Fibroblast of mammary gland (primary cell): ENCODE data around the gene PTOV1.

Experiments used
- DNase-seq: peaks from one replicate; pipeline ENCODE4 v3.0.0-alpha.2; 2010; ENCODE audit warnings: low read depth
- H3K4me3 ChIP-seq: 2 replicates; pipeline ENCODE4 v1.5.1; 2011; ENCODE audit warnings: low read depth, mild to moderate bottlenecking, low read length, moderate library complexity; ENCODE audit not compliant: control insufficient read depth
- TF ChIP-seq, protein P1 (sequence below): conservative IDR thresholded peaks from 2 replicates; pipeline ENCODE4 v1.5.1; 2011; ENCODE audit warnings: low read depth, low read length, inconsistent platforms; ENCODE audit not compliant: control insufficient read depth, insufficient read depth

The PTOV1 gene

DNA sequence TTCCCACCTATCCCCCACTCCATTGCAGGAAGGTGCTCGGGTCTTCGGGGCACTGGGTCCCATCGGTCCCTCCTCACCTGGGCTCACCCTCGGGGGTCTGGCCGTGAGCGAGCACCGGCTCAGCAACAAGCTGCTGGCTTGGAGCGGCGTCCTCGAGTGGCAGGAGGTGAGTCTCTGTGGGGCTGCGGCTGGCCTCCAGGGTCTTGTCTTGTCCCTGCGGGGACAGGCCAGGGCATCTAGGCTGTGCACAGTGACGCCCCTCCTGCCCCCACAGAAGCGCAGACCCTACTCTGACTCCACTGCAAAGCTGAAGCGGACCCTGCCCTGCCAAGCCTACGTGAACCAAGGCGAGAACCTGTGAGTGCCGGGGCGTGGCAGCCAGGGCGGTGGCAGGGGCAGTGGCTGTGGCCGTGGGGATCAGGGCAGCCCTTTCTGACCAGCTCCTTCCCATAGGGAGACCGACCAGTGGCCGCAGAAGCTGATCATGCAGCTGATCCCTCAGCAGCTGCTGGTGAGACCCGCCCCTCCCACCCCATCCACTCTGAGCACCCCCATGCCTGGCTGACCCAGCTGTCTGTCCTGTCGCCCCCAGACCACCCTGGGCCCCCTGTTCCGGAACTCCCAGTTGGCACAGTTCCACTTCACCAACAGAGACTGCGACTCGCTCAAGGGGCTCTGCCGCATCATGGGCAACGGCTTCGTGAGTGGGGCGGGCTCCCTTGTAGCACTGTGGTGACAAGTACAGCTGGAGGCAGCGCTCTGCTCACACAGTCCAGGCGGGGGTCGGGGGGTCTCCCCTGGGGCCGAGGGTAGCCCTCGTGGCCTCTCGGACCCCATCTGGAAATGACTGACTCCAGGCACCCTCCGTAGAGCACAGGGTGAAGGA is 3.7 kb downstream of the PTOV1 start:
- no peak overlapping the region for H3K4me3 ChIP-seq
- DNase-seq = no peak

GRCh38 chr19:49855277-49855675 is 4.3 kb downstream of the PTOV1 start:
- TF ChIP-seq, protein P1, sequence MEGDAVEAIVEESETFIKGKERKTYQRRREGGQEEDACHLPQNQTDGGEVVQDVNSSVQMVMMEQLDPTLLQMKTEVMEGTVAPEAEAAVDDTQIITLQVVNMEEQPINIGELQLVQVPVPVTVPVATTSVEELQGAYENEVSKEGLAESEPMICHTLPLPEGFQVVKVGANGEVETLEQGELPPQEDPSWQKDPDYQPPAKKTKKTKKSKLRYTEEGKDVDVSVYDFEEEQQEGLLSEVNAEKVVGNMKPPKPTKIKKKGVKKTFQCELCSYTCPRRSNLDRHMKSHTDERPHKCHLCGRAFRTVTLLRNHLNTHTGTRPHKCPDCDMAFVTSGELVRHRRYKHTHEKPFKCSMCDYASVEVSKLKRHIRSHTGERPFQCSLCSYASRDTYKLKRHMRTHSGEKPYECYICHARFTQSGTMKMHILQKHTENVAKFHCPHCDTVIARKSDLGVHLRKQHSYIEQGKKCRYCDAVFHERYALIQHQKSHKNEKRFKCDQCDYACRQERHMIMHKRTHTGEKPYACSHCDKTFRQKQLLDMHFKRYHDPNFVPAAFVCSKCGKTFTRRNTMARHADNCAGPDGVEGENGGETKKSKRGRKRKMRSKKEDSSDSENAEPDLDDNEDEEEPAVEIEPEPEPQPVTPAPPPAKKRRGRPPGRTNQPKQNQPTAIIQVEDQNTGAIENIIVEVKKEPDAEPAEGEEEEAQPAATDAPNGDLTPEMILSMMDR = no peak
- no peak overlapping the region for H3K4me3 ChIP-seq
- no peak for DNase-seq

More for the DNA sequence above, 3.7 kb downstream of the PTOV1 start:
- TF ChIP-seq, protein P1 = no peak

- H3K4me3 ChIP-seq = no peak overlapping the region
- TF ChIP-seq, protein P1 = no peak
- no peak for DNase-seq
Observed at GRCh38 chr19:49855676-49856573, 5.0 kb downstream of the PTOV1 start.

GRCh38 chr19:49856574-49857021 is 5.6 kb downstream of the PTOV1 start:
- H3K4me3 ChIP-seq = no peak overlapping the region
- TF ChIP-seq, protein P1 = no peak
- DNase-seq = no peak

GRCh38 chr19:49857061-49857837 is 6.3 kb downstream of the PTOV1 start:
- H3K4me3 ChIP-seq = no peak overlapping the region
- DNase-seq = no peak
- TF ChIP-seq, protein P1 = no peak

GRCh38 chr19:49857838-49858087 is 6.8 kb downstream of the PTOV1 start:
- DNase-seq = no peak
- TF ChIP-seq, protein P1 = no peak
- no peak overlapping the region for H3K4me3 ChIP-seq
